GM12878 (cell line): Measurements from ENCODE around the gene CCDC160. TPM values are rescaled to one million over a fixed set of nuclear protein-coding genes. Genes with fewer than 3 reads are reported as not detected.

Experiments used
- ATAC-seq: fragments of 200-7000 bp; cut with Tn5 transposase; 3 replicates; pipeline ENCODE4 v1.9.1; 2020; ENCODE audit warnings: mild to moderate bottlenecking, moderate library complexity
- BruUV-seq: library from RNA; stranded (reverse); fragments of 400-500 nt; replicated peaks from 2 replicates; lab custom pipeline; 2021; lab: Mats Ljungman, UMichigan
- CTCF ChIA-PET: fragments of 300-600 bp; sonication (Branson Sonifier 250); formaldehyde crosslinking; extraction: SDS; loops from one replicate; lab custom pipeline; 2021; ENCODE audit warnings: inconsistent platforms; lab: Yijun Ruan, JAX
- POLR2A ChIA-PET: fragments of 350-600 bp; formaldehyde crosslinking; extraction: SDS; loops from one replicate; lab custom pipeline; 2021; ENCODE audit warnings: inconsistent platforms; lab: Charles Lee
- RAD21 ChIA-PET: fragments of 300-600 bp; sonication (Branson Sonifier 250); formaldehyde crosslinking; loops from one replicate; lab custom pipeline; 2023; ENCODE audit warnings: antibody characterized with exemption; ENCODE audit not compliant: unreplicated experiment; lab: Charles Lee
- SMC1A ChIA-PET: fragments of 300-600 bp; sonication (Branson Sonifier 250); formaldehyde crosslinking; loops from one replicate; lab custom pipeline; 2023; ENCODE audit not compliant: unreplicated experiment, uncharacterized antibody; lab: Charles Lee
- DNase-seq: peaks from one replicate; pipeline ENCODE4 v3.0.0-alpha.2; 2011; ENCODE audit warnings: low read depth, low spot score
- FAIRE-seq: peaks from 3 replicates; lab custom pipeline; 2011; peaks lifted over from hg19 to GRCh38; lab: Jason Lieb, UNC
- H2AFZ ChIP-seq: 2 replicates; pipeline ENCODE4 v1.6.0; 2011; ENCODE audit warnings: low read depth, low read length, control low read depth; ENCODE audit not compliant: control insufficient read depth
- H3K27ac ChIP-seq: 2 replicates; pipeline ENCODE4 v1.5.1; 2011; ENCODE audit warnings: control low read depth; ENCODE audit not compliant: control insufficient read depth, insufficient read depth
- H3K27me3 ChIP-seq, 2 experiments: replicated peaks in 1 of 2; 2 replicates each; pipeline versions ENCODE4 v1.6.0 to v1.6.1; 2011; ENCODE audit warnings: low read length in 1 of 2; ENCODE audit not compliant: control insufficient read depth in 2 of 2, insufficient read depth in 2 of 2
- H3K36me3 ChIP-seq, 2 experiments: 2 replicates each; pipeline ENCODE4 v1.5.1; 2011; ENCODE audit warnings: low read length in 1 of 2; ENCODE audit not compliant: control insufficient read depth in 2 of 2, insufficient read depth in 2 of 2
- H3K4me1 ChIP-seq: 2 replicates; pipeline ENCODE4 v1.6.1; 2011; ENCODE audit warnings: mild to moderate bottlenecking, low read length, moderate library complexity, mixed read lengths; ENCODE audit not compliant: control insufficient read depth, insufficient read depth
- H3K4me2 ChIP-seq: 2 replicates; pipeline ENCODE4 v1.6.0; 2011; ENCODE audit warnings: control low read depth; ENCODE audit not compliant: control insufficient read depth, insufficient read depth
- H3K4me3 ChIP-seq: fragments of 200-600 bp; sonication (generic); 2 replicates; pipeline ENCODE4 v1.5.1; 2016
- H3K79me2 ChIP-seq: 2 replicates; pipeline ENCODE4 v1.6.0; 2011; ENCODE audit warnings: low read length; ENCODE audit not compliant: control insufficient read depth, insufficient read depth
- H3K9ac ChIP-seq: 2 replicates; pipeline ENCODE4 v1.8.0; 2011; ENCODE audit warnings: low read length, control low read depth, mixed read lengths; ENCODE audit not compliant: control insufficient read depth, insufficient read depth
- H3K9me3 ChIP-seq: replicated peaks from 3 replicates; pipeline ENCODE4 v1.5.1; 2011; ENCODE audit warnings: mild to moderate bottlenecking, low read length; ENCODE audit not compliant: control insufficient read depth, insufficient read depth
- H4K20me1 ChIP-seq: 2 replicates; pipeline ENCODE4 v1.6.0; 2011; ENCODE audit not compliant: control insufficient read depth, insufficient read depth
- CBX3 ChIP-seq: fragments of 200-600 bp; sonication (generic); IDR thresholded peaks from 2 replicates; pipeline ENCODE4 v1.6.1; 2016; ENCODE audit warnings: low read depth, borderline replicate concordance
- ELK1 ChIP-seq: IDR thresholded peaks from 2 replicates; pipeline ENCODE4 v1.6.1; 2012; ENCODE audit warnings: low read depth, low read length, improper control_type of control experiment
- EZH2 ChIP-seq: IDR thresholded peaks from 2 replicates; pipeline ENCODE4 v1.6.1; 2012; ENCODE audit warnings: low read depth, mild to moderate bottlenecking, control low read depth, inconsistent platforms, low read length, borderline replicate concordance; ENCODE audit not compliant: control insufficient read depth
- FOS ChIP-seq: IDR thresholded peaks from 3 replicates; pipeline ENCODE4 v1.6.1; 2011; ENCODE audit warnings: borderline replicate concordance; ENCODE audit not compliant: insufficient read length; ENCODE audit errors: extremely low read depth
- KLF5 ChIP-seq: fragments of 450-650 bp; IDR thresholded peaks from 2 replicates; pipeline ENCODE4 v1.6.1; 2014; ENCODE audit warnings: mild to moderate bottlenecking; ENCODE audit not compliant: partially characterized antibody
- MXI1 ChIP-seq: fragments of 150-350 bp; IDR thresholded peaks from 2 replicates; pipeline ENCODE4 v1.6.1; 2011; ENCODE audit warnings: low read depth, mild to moderate bottlenecking, inconsistent platforms, low read length, improper control_type of control experiment
- NBN ChIP-seq: fragments of 450-650 bp; IDR thresholded peaks from 2 replicates; pipeline ENCODE4 v1.6.1; 2016
- SIN3A ChIP-seq: IDR thresholded peaks from 2 replicates; pipeline ENCODE4 v1.6.1; 2012; ENCODE audit warnings: low read depth, low read length, improper control_type of control experiment
- STAT1 ChIP-seq: fragments of 450-650 bp; conservative IDR thresholded peaks from 2 replicates; pipeline ENCODE4 v1.6.1; 2014; ENCODE audit warnings: antibody characterized with exemption, mild to moderate bottlenecking
- SUPT20H ChIP-seq: IDR thresholded peaks from 2 replicates; pipeline ENCODE4 v1.6.1; 2011; ENCODE audit warnings: low read depth, mild to moderate bottlenecking, low read length, moderate library complexity, borderline replicate concordance; ENCODE audit not compliant: control insufficient read depth
- TCF12 ChIP-seq: IDR thresholded peaks from 2 replicates; pipeline ENCODE4 v1.6.1; 2011; ENCODE audit warnings: low read depth, mild to moderate bottlenecking, low read length
- USF2 ChIP-seq: IDR thresholded peaks from 2 replicates; pipeline ENCODE4 v1.6.1; 2011; ENCODE audit warnings: low read depth, low read length, improper control_type of control experiment, borderline replicate concordance
- ZNF217 ChIP-seq: fragments of 450-650 bp; IDR thresholded peaks from 2 replicates; pipeline ENCODE4 v1.6.1; 2017; ENCODE audit warnings: antibody characterized with exemption, mild to moderate bottlenecking
- ZNF592 ChIP-seq: fragments of 450-650 bp; IDR thresholded peaks from 2 replicates; pipeline ENCODE4 v1.6.1; 2017; ENCODE audit warnings: mild to moderate bottlenecking, moderate library complexity
- WGBS: methylation state at CpG from one replicate; pipeline ENCODE4 v1.1.6; 2016; ENCODE audit warnings: low lambda C conversion rate; ENCODE audit not compliant: insufficient replicate concordance, insufficient coverage; ENCODE audit errors: missing lambda C conversion rate; 5-methylcytosine and 5-hydroxymethylcytosine counted together
- in situ Hi-C: fragments of 300-500 bp; cut with MboI; formaldehyde crosslinking; loops from 9 replicates; pipeline ENCODE4 v1.14.3; 2018; ENCODE audit warnings: mixed read lengths
- intact Hi-C: fragments of 100-400 bp; cut with micrococcal nuclease; formaldehyde crosslinking; loops from one replicate; pipeline ENCODE4 v1.14.2; 2022; ENCODE audit not compliant: unreplicated experiment
- polyA plus RNA-seq, 11 experiments: library from polyadenylated mRNA; depleted of rRNA in 4 of 11; unstranded in 6 of 11; stranded (reverse) in 5 of 11; fragments of >200 nt; fragmentation: Nextera tagmentation in 4 of 11; fragmentation: Illumina TruSeq in 1 of 11; extraction: Ambion mirVana in 4 of 11; extraction: Trizol in 1 of 11; gene quantifications; 1 replicate in 1 of 11; 2 replicates in 10 of 11; pipeline versions ENCODE4 v1.2.1 to v1.2.3, GENCODE V29; 2011 to 2016; ENCODE audit warnings: inconsistent platforms in 2 of 11, missing spikeins in 2 of 11, low read depth in 1 of 11
- total RNA-seq, 4 experiments: library from RNA; depleted of rRNA in 3 of 4; stranded (reverse); fragments of >200 nt in 3 of 4; fragmentation: Illumina TruSeq in 1 of 4; extraction: Trizol in 1 of 4; gene quantifications; 2 replicates each; pipeline versions ENCODE4 v1.2.1 to v1.2.3, GENCODE V29; 2013 to 2021

The CCDC160 gene
- total and polyA plus RNA-seq, 10 of the 15 experiments (the other 5 are each of a cell fraction or from before 2014, with no cell fraction given): not detected

DNA sequence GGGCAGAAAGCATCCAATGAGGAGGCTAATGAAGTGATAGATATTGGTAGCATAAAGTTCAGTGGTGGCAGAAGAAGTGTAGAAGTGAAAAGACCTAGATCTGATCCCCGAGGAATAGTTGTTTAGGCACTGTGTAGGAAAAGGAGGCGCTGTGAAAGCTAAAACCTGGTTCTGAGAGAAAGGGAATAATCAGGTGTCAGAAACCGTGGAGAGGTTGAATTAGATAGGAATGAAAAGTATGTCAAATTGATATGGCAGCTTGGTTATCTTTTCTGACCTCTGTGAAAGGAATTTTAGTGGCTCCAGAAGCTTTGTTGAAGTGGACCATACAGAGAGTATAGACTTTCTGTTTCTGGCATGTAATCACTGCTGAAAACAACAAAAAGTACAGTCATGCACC is 30.8 kb upstream of the CCDC160 start:
- Histone ChIP-seq H3K4me2 (no peak overlapping the region), H3K79me2 (no peaks in the 10 kb centered on the region), H3K4me3 (no peak overlapping the region), H3K27me3 (no peaks in the 10 kb centered on the region), H3K9me3 (no peaks in the 10 kb centered on the region; the same call in 2 of the 3 replicates), H2AFZ (no peak overlapping the region), H3K4me1 (no peaks in the 10 kb centered on the region), H4K20me1 (no peaks in the 10 kb centered on the region), H3K36me3 (no peaks in the 10 kb centered on the region), H3K9ac (no peak overlapping the region), H3K27ac (no peak overlapping the region)
- WGBS: 27% methylated on average over 3 of the region's 3 CpGs
- DNase-seq: no peak
- no peak for ATAC-seq
- in situ Hi-C loops: no loop called here
- TF ChIP-seq NBN: no peak
- no peak for TF ChIP-seq MXI1
- no peak for TF ChIP-seq CBX3
- no peak for TF ChIP-seq KLF5
- no peak for TF ChIP-seq SIN3A
- TF ChIP-seq STAT1: no peak
- no peak for TF ChIP-seq ZNF592
- no peak for TF ChIP-seq FOS
- TF ChIP-seq EZH2: no peak
- no peak for TF ChIP-seq ZNF217
- TF ChIP-seq SUPT20H: no peak
- no peak for TF ChIP-seq ELK1
- no peak for TF ChIP-seq TCF12
- no peak for TF ChIP-seq USF2
- intact Hi-C loops: no loop called here
- ChIA-PET CTCF (no interaction called here), RAD21 (no interaction called here), POLR2A (no interaction called here), SMC1A (interaction anchor here (0.9 kb wide), 1 partner anchor 19 kb away, joined by 3 read pairs; no protein-coding TSS in a partner anchor)
- no TSS peak for BruUV-seq
- FAIRE-seq: no peak
